Lung (tissue), 12 donors: ENCODE data around the gene USP3. TPM values are rescaled to one million over a fixed set of nuclear protein-coding genes. Genes with fewer than 3 reads are reported as not detected.
A peak's percentile ranks its signal among the peaks of the same experiment; 100 is the strongest.
"Not testable (repeated sequence)": the region's sequence is repeated elsewhere in the genome, so short reads cannot be mapped to it uniquely, and the experiment has no call there.

Experiments used
- ATAC-seq: fragments of 200-7000 bp; cut with Tn5 transposase; one replicate; pipeline ENCODE4 v1.9.1; 2020; ENCODE audit warnings: moderate number of reproducible peaks; ENCODE audit not compliant: insufficient read depth, low FRiP score
- DNase-seq, 3 donors: peaks; one replicate each; pipeline ENCODE4 v3.0.0-alpha.2; 2013 to 2017
- H3K27ac ChIP-seq, 2 donors: one replicate each; pipeline ENCODE4 v1.5.1; 2013; ENCODE audit warnings: mild to moderate bottlenecking in 2 of 2, moderate library complexity in 2 of 2, control low read depth in 1 of 2, inconsistent platforms in 1 of 2, low read depth in 1 of 2, low read length in 1 of 2
- H3K27me3 ChIP-seq, 3 donors: one replicate each; pipeline ENCODE4 v1.5.1; 2013; ENCODE audit warnings: low read length in 2 of 3; ENCODE audit not compliant: control insufficient read depth in 3 of 3, insufficient read depth in 3 of 3
- H3K36me3 ChIP-seq, 4 donors: one replicate each; pipeline ENCODE4 v1.5.1; 2013; ENCODE audit warnings: low read length in 4 of 4, mild to moderate bottlenecking in 1 of 4, moderate library complexity in 1 of 4; ENCODE audit not compliant: control insufficient read depth in 4 of 4, insufficient read depth in 4 of 4
- H3K4me1 ChIP-seq, 5 donors: one replicate each; pipeline ENCODE4 v1.5.1; 2013; ENCODE audit warnings: low read length in 5 of 5, mild to moderate bottlenecking in 2 of 5, moderate library complexity in 1 of 5; ENCODE audit not compliant: control insufficient read depth in 5 of 5, insufficient read depth in 5 of 5
- H3K4me3 ChIP-seq: one replicate; pipeline ENCODE4 v1.5.1; 2013; ENCODE audit warnings: mild to moderate bottlenecking, control low read depth, moderate library complexity
- H3K9ac ChIP-seq, 2 donors: one replicate each; pipeline ENCODE4 v1.5.1; 2013; ENCODE audit warnings: low read length in 2 of 2, control low read depth in 1 of 2; ENCODE audit not compliant: insufficient read depth in 1 of 2
- H3K9me3 ChIP-seq, 4 donors: one replicate each; pipeline ENCODE4 v1.5.1; 2013; ENCODE audit warnings: low read length in 3 of 4, mild to moderate bottlenecking in 1 of 4, moderate library complexity in 1 of 4; ENCODE audit not compliant: control insufficient read depth in 4 of 4, insufficient read depth in 3 of 4
- WGBS, 2 donors: extraction: QIAGEN DNeasy Blood & Tissue Kit; methylation state at CpG; one replicate each; pipeline ENCODE4 v1.1.7; 2013; 5-methylcytosine and 5-hydroxymethylcytosine counted together
- polyA plus RNA-seq, 2 donors: library from polyadenylated mRNA; stranded (reverse); fragments of 200-250 nt; gene quantifications; one replicate each; pipeline ENCODE4 v1.2.1, GENCODE V29; 2013
- total RNA-seq, 2 donors: library from RNA; depleted of rRNA in 1 of 2; stranded (reverse); fragments of >200 nt in 1 of 2; gene quantifications; one replicate each; pipeline ENCODE4 v1.2.1, GENCODE V29; 2014 to 2021
- TF ChIP-seq, protein P1 (sequence below): IDR thresholded peaks from 2 replicates; pipeline ENCODE4 v1.5.1; 2012; ENCODE audit warnings: mild to moderate bottlenecking; ENCODE audit errors: control extremely low read depth, extremely low read depth
- donor health status: control.
- donor health status: control.
- donor health status: Bipolar disorder and iron deficiency.
- donor health status: healthy.
- donor health status: DM: yes; HTN: yes; CAD: no.

Gene USP3
- total and polyA plus RNA-seq, 4 donors, result 29.1 to 95.5 (median 49.9) TPM

DNA sequence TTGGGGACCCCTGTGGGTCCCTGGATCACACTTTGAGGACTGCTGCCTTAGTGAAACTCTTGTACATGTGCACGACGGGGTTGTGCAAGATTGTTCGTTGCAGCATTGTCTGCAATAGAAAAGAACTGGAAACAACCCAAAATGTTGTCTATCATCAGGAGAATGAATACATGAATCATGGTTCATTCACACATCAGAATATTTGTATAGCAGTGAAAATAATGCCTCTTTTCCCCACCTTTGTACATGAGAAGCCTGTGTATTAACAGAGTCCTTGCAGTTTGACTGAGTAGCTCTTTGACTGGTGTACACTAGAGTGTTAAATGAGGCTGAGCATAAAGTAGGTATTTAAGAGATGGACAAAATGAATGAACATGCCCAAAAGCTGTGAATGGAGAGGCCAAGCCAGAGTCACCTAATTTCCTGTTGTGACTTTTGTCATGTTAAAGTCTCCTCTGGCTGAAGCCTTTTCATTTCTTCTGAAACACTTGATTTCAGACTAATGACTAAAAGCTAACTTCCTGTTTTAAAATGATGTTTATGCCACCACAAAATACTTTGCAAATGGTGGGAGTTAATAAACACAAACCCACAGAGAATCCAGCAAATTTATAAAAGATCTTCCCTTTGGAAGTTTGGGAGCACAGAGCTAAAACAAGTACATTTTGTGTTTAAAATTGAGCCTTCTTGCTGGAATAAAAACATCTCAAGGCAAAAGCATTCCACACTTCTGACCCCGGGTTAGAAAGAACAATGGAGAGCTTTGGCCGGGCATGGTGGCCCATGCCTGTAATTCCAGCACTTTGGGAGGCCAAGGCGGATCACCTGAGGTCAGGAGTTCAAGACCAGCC, 20.6 kb upstream of the USP3 start:
- WGBS, 2 donors, result 51 to 58% methylated on average over 6 of the region's 6 CpGs
- ATAC-seq, result no peak
- Histone ChIP-seq H3K9me3 (no peaks in the 10 kb centered on the region), H3K27me3 (no peaks in the 10 kb centered on the region), H3K4me1 (peaks cover 0 to 6% (median 6%) of the 10 kb centered on the region in 5 donors), H3K4me3 (no peak overlapping the region), H3K27ac (no peak overlapping the region), H3K36me3 (no peaks in the 10 kb centered on the region), H3K9ac (no peak overlapping the region)
- TF ChIP-seq, protein P1, sequence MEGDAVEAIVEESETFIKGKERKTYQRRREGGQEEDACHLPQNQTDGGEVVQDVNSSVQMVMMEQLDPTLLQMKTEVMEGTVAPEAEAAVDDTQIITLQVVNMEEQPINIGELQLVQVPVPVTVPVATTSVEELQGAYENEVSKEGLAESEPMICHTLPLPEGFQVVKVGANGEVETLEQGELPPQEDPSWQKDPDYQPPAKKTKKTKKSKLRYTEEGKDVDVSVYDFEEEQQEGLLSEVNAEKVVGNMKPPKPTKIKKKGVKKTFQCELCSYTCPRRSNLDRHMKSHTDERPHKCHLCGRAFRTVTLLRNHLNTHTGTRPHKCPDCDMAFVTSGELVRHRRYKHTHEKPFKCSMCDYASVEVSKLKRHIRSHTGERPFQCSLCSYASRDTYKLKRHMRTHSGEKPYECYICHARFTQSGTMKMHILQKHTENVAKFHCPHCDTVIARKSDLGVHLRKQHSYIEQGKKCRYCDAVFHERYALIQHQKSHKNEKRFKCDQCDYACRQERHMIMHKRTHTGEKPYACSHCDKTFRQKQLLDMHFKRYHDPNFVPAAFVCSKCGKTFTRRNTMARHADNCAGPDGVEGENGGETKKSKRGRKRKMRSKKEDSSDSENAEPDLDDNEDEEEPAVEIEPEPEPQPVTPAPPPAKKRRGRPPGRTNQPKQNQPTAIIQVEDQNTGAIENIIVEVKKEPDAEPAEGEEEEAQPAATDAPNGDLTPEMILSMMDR, result no peak
- DNase-seq, result no peak

DNA sequence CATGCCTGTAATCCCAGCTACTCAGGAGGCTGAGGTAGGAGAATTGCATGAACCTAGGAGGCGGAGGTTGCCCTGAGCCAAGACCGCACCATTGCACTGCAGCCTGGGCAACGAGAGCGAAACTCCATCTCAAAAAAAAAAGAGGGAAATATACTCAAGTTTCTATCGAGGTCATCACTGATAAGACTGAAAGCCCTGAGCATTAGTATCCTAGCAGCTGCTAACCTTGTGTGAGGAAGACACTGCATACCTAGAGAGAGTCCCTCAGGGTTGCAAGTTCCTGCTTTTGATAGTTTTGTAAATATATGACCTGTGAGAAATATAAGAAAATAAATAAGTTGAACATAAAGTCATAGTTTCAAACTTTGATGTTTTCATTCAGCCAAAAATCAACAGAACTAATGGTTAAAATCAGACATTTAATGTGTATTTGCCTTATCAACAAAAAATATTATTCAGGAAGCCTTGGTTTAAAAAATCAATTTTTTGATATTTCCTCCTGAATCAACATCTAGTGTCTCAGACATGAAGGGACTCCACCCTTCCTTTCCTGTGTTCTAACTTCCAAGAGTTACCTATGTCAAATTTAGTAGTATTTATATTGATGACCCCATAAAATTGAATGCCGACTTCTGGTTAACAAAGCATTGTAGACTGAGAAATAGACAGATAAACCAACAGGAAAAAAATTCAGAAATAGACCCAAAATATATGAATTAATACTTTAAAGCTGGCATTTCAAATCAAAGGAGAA, 19.8 kb upstream of the USP3 start:
- Histone ChIP-seq H3K36me3 (no peaks in the 10 kb centered on the region), H3K4me3 (no peak overlapping the region)

DNA sequence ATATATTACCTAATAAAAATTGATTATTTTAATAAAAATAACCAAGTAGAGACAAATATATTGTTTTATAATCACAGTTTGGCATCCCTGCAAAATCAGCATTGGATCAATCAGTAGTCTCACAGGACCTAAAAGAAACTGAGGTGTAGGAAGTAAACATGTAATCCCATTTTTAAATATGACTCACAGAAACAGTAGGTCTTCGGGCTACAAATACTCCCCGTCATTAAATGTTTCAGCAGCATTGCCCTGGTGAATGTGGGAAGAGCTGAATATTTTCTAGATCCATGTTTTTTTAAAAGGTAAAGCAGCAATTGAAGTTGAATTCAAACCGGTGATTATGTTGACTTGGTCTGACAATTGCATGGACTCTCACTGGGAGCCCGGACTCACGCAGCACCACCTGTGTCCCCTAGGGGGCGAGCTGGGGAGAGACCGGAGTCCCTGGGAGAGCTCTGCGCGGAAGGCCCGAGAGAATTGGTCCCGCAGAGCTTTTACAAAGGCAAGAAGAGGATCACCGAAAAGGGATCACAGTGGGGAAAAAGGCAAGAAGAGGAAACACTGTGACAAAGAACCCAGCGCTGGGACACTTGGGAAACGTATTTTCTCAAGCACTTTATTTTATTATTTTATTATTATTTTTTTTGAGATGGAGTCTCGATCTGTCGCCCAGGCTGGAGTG, 17.2 kb upstream of the USP3 start:
- WGBS, 2 donors, result 22 to 23% methylated on average over 16 of the region's 16 CpGs
- no peak overlapping the region for H3K9ac ChIP-seq

More for the DNA sequence above, 19.8 kb upstream of the USP3 start:
- no peak for DNase-seq
- H3K4me1 ChIP-seq, result peaks cover 0 to 4% (median under 1%) of the 10 kb centered on the region in 5 donors
- H3K9me3 ChIP-seq, result no peaks in the 10 kb centered on the region
- no peaks in the 10 kb centered on the region for H3K27me3 ChIP-seq
- ATAC-seq, result no peak
- 76 to 81% methylated on average over 6 of the region's 6 CpGs for WGBS, 2 donors
- no peak overlapping the region for H3K27ac ChIP-seq
- no peak overlapping the region for H3K9ac ChIP-seq
- TF ChIP-seq, protein P1, result no peak

DNA sequence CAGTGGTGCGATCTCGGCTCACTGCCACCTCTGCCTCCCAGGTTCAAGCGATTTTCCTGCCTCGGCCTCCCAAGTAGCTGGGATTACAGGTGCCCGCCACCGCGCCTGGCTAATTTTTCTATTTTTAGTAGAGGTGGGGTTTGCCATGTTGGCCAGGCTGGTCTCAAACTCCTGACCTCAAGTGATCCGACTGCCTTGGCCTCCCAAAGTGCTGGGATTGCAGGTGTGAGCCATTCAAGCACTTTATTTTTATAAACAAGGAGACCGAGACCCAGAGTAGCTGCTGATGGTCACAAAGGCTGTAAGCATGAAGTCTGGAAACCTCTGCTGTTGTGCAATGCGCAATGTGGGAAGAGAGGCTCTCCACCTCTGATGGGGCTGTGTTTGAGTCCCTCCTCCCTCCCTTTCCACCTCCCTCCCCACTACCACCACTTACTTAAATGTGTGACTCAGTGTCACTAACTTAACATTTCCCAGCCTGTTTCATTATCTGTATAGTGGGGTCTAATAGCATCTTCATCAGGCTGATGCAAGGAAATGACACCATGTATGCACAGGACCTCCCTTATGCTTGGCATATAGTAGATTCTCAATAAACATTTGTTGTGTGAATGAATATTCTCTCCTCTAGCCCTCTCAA, 16.5 kb upstream of the USP3 start:
- not testable (repeated sequence) for H3K9me3 ChIP-seq, ATAC-seq, H3K4me1 ChIP-seq, H3K27me3 ChIP-seq, DNase-seq, H3K9ac ChIP-seq, H3K36me3 ChIP-seq, H3K4me3 ChIP-seq
- 76 to 81% methylated on average over 10 of the region's 10 CpGs for WGBS, 2 donors
- peak overlapping the region in 1 of 2 donors; percentile 5 for H3K27ac ChIP-seq

More for the DNA sequence above, 17.2 kb upstream of the USP3 start:
- Histone ChIP-seq H3K27me3 (peaks cover 0 to 2% (median 0%) of the 10 kb centered on the region in 3 donors), H3K9me3 (no peaks in the 10 kb centered on the region), H3K36me3 (no peaks in the 10 kb centered on the region), H3K4me1 (no peaks in the 10 kb centered on the region), H3K27ac (no peak overlapping the region), H3K4me3 (no peak overlapping the region)
- ATAC-seq, result peak; percentile 84
- peak; percentile 80 to 83 (median 82) for DNase-seq
- TF ChIP-seq, protein P1, result peak; percentile 87
